H1 (cell line): ENCODE data around the gene OLA1.

Experiments used
- ASH2L ChIP-seq: fragments of 200-600, 300-600 bp; sonication (generic); IDR thresholded peaks from one replicate; pipeline ENCODE4 v1.7.1; 2017; ENCODE audit warnings: low read length
- HDAC2 ChIP-seq, 2 experiments: fragments of 300-600 bp in 1 of 2; sonication (generic) in 1 of 2; IDR thresholded peaks; 2 replicates each; pipeline ENCODE4 v1.6.1; 2011 to 2012; ENCODE audit warnings: low read depth in 2 of 2, low read length in 2 of 2, mild to moderate bottlenecking in 2 of 2, moderate library complexity in 2 of 2, borderline replicate concordance in 1 of 2, inconsistent platforms in 1 of 2
- MAFK ChIP-seq: IDR thresholded peaks from 2 replicates; pipeline ENCODE4 v1.6.1; 2012; ENCODE audit warnings: low read depth, mild to moderate bottlenecking, improper control_type of control experiment, low read length
- POLR2A ChIP-seq, 2 experiments: IDR thresholded peaks; 1 replicate in 1 of 2; 2 replicates in 1 of 2; pipeline ENCODE4 v1.6.1; 2011; ENCODE audit warnings: low read depth in 2 of 2, low read length in 2 of 2, mild to moderate bottlenecking in 2 of 2; ENCODE audit errors: control extremely low read depth in 1 of 2
- RBBP5 ChIP-seq: IDR thresholded peaks from 2 replicates; pipeline ENCODE4 v1.7.1; 2012; ENCODE audit warnings: low read depth, mild to moderate bottlenecking, inconsistent platforms, low read length, moderate library complexity, borderline replicate concordance
- SIN3A ChIP-seq, 2 experiments: IDR thresholded peaks in 1 of 2; conservative IDR thresholded peaks in 1 of 2; 2 replicates each; pipeline ENCODE4 v1.6.1; 2011 to 2012; ENCODE audit warnings: low read length in 2 of 2, improper control_type of control experiment in 1 of 2, low read depth in 1 of 2, mild to moderate bottlenecking in 1 of 2
- SIX5 ChIP-seq: IDR thresholded peaks from 2 replicates; pipeline ENCODE4 v1.6.1; 2011; ENCODE audit warnings: mild to moderate bottlenecking, low read depth, low read length

DNA sequence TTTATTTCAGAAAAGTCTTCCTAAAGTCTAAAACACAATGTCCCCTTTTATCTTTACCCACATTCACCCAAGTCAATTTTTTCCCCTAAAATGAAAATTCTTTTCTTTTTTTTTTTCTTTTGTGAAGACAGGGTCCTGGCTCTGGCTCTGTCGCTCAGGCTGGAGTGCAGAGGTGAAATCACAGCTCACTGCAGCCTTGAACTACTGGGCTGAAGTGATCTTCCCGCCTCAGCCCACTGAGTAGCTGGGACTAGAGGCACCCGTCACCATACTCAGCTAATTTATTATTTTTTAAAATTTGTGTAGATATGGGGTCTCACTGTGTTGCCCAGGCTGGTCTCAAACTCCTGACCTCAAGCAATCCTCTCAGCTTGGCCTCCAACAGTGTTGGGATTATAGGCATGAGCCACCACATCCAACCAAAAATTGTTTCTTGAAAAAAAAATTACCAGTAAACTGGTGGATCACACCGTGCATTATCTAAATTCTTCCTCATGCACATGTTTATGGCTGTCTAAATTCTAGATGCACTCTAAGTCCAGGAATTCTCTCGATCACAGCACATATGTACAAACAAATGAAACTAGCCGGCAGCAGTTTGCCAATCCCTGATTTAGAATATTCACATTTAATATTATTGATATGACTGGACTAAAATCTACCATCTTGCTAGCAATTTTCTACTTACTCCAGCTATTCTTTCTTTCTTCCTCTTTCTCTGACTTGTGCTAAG, 56.8 kb downstream of the OLA1 start:
- no peak for TF ChIP-seq RBBP5
- TF ChIP-seq MAFK, result no peak
- TF ChIP-seq POLR2A (IDR thresholded peaks at IDR 0.05; ENCODE audit: control extremely low read depth in 1 of 2, low read depth in 2 of 2, low read length in 2 of 2), result no peak
- TF ChIP-seq SIN3A (conservative IDR thresholded peaks at IDR 0.05 in 1 of 2, IDR thresholded peaks at IDR 0.05 in 1 of 2; ENCODE audit: low read depth in 1 of 2, low read length in 2 of 2), result no peak
- TF ChIP-seq SIX5, result no peak
- TF ChIP-seq ASH2L, result no peak
- no peak for TF ChIP-seq HDAC2 (IDR thresholded peaks at IDR 0.05; ENCODE audit: borderline replicate concordance in 1 of 2, low read depth in 2 of 2, low read length in 2 of 2)
